ENCODE measurements around the gene PRR16. TPM values are rescaled to one million over a fixed set of nuclear protein-coding genes. Genes with fewer than 3 reads are reported as not detected.

The PRR16 gene
- total RNA-seq, 1 donor from 2014 or later = 0.23 TPM

DNA sequence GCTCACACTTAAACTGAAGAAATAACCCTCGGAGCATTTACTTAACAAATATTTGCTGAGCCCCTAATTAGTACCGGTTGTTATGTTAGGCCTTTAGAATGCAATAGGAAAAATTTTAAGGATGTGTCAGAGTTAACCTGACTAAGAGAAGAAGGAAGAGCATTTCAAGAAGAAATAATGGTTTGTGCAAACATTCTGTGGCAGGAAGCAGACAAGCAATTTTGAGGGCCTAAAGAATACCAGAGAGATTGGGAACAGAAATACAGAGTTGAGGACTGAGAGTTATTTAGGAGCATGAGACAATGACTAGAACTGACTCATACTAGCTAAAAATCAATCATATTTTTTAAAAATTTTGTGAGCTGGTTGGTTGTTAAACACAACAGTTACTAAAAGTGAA, 218.8 kb downstream of the PRR16 start:
- TF ChIP-seq, protein P1, sequence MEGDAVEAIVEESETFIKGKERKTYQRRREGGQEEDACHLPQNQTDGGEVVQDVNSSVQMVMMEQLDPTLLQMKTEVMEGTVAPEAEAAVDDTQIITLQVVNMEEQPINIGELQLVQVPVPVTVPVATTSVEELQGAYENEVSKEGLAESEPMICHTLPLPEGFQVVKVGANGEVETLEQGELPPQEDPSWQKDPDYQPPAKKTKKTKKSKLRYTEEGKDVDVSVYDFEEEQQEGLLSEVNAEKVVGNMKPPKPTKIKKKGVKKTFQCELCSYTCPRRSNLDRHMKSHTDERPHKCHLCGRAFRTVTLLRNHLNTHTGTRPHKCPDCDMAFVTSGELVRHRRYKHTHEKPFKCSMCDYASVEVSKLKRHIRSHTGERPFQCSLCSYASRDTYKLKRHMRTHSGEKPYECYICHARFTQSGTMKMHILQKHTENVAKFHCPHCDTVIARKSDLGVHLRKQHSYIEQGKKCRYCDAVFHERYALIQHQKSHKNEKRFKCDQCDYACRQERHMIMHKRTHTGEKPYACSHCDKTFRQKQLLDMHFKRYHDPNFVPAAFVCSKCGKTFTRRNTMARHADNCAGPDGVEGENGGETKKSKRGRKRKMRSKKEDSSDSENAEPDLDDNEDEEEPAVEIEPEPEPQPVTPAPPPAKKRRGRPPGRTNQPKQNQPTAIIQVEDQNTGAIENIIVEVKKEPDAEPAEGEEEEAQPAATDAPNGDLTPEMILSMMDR (conservative IDR thresholded peaks at IDR 0.05; ENCODE audit: low read depth, low read length) = no peak
- no peak overlapping the region for H3K4me3 ChIP-seq (ENCODE audit: low read depth, low read length)
- no peak for DNase-seq (ENCODE audit: low read depth)

DNA sequence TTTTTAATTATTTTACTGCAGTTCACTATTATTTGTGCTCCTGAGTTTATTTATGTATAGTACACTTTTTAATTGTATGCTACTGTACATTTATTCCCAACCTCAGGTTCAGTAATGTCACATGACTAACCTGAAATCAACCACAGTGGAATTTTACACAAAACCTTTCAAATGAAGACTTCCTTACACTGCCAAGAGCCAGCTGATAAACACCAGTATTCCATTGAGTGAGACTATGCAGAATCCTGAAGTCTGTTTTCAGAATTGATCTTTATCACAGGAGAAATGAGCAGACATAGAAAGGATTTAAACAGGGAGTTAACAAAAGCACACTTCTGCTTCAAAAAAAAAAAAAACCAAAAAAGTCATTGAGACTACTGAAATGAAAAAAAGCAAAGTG, 219.5 kb downstream of the PRR16 start:
- no peak overlapping the region for H3K4me3 ChIP-seq (ENCODE audit: low read depth, low read length)
- no peak for DNase-seq (ENCODE audit: low read depth)
- TF ChIP-seq, protein P1 (conservative IDR thresholded peaks at IDR 0.05; ENCODE audit: low read depth, low read length) = no peak

DNA sequence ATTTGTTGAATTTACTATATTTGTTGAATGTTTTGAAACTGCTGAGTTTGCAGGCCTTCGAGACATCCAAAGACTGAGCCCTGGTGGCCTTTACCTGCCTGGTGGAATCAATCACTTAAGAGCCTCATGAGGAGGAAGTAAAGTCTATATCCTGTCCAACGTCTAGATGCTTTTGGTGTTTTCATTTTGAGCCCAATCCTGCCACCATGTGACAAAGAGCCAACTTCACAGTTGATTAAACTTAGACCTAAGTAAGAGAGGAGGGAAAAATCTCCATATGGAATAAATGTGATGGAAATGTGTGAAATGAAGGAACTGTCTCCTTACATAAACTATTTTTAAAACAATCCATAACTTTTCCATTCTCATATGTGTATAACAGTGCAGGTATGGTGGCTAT, 220.1 kb downstream of the PRR16 start:
- no peak overlapping the region for H3K4me3 ChIP-seq (ENCODE audit: low read depth, low read length)
- no peak for DNase-seq (ENCODE audit: low read depth)
- TF ChIP-seq, protein P1 (conservative IDR thresholded peaks at IDR 0.05; ENCODE audit: low read depth, low read length) = peak; percentile 25

DNA sequence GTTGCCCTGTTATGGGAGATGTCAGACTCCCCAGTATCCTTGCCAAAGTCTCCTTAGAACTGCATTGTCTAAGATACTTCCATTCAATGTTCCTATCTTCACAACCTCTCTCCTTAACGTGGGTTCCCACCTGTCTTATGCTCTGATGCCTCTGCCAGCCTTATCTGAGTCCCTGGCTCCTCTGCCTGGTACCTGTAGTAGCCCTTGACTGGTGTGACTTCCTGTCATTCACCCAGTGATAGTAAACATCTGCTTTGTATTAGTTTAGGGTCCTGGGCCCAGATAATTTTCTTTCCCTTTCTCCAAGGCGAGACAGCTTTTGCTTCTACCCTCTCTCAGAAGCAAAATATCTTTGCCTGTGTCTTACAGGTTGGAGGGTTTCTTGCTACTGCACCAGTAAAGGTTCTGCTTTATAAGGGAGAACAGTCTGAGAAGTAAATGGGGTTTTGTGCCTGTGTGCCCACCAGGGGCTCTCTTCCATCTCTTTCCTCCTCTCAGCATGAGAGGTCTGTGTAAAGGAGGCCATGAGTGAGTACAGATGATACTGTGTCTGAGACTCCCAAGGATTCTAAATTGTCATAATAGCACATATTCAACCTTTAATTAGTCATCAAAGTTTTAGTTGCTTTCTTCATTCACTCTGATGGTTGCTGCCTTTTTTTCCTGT, 220.8 kb downstream of the PRR16 start:
- TF ChIP-seq, protein P1 (conservative IDR thresholded peaks at IDR 0.05; ENCODE audit: low read depth, low read length) = peak; percentile 29
- no peak for DNase-seq (ENCODE audit: low read depth)
- H3K4me3 ChIP-seq (ENCODE audit: low read depth, low read length) = no peak overlapping the region

DNA sequence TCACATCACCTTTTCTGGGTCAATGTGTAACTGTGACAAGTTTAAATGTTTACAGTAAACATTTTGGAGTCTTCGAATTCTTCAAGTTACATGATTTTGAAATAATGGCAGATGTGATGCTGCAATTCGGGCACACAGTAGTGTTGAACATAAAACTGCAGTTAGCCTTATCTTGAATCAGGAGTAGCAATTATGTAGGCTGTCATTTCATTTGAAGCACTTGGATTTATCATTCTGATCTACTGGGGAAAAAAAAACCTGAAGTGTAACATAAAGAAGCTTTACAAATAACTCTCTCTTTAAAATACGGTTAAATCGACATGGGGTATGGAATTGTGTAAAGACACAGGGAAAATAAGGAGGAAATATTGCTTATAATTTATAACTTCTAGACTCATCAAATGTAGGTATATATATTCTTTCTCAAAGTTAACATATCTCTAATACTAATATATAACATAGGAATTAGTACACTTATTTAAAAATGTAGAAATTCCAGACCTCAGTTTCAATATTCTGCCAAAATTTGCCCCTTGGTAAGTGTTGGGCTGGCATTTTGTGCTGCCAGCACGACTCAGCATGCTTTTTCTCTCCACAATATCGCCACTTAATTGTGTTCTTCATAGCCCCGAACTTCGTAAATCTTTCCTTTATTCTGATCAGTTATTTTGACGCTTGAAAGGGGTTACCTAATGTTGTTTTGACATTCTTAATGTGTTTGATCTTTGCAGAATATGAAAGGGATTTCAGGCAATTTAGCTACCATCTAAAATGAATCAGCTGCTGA, 226.7 kb downstream of the PRR16 start:
- TF ChIP-seq, protein P1 (conservative IDR thresholded peaks at IDR 0.05; ENCODE audit: low read depth, low read length) = no peak
- DNase-seq (ENCODE audit: low read depth) = no peak
- no peak overlapping the region for H3K4me3 ChIP-seq (ENCODE audit: low read depth, low read length)

DNA sequence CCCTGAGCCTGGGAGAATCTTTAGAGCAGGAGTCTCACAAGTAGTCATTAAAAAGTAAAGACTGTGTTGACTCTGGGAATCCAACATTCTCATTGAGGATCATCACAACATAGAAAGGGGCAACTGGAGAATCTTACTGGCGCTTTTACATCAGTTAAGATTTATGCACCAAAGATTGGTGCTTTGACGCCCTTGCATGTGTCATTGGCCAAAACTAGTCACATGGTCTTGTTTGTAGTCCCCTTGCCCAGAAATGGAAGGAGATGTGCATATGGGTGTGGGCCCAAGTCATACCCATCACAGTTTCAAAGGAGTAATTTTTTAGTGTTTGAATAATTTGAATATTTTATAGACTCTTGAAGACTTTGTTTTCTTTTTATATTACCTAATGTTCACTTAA, 228.2 kb downstream of the PRR16 start:
- no peak for DNase-seq (ENCODE audit: low read depth)
- TF ChIP-seq, protein P1 (conservative IDR thresholded peaks at IDR 0.05; ENCODE audit: low read depth, low read length) = no peak
- no peak overlapping the region for H3K4me3 ChIP-seq (ENCODE audit: low read depth, low read length)
